OCI-LY1 (cell line): ENCODE data around the gene PRPF4.

Experiments used
- H2AFZ ChIP-seq: fragments of 200-600 bp; sonication (generic), shearing (Covaris generic); 2 replicates; pipeline ENCODE4 v1.6.0; 2014; ENCODE audit warnings: antibody characterized with exemption, mild to moderate bottlenecking, low read length
- H3F3A ChIP-seq: fragments of 200-600 bp; sonication (generic), shearing (Covaris generic); 2 replicates; pipeline ENCODE4 v1.6.0; 2014; ENCODE audit warnings: mild to moderate bottlenecking, antibody characterized with exemption, low read length, moderate library complexity; ENCODE audit not compliant: insufficient read depth
- H3K27ac ChIP-seq: fragments of 200-600 bp; sonication (generic); 2 replicates; pipeline ENCODE4 v1.5.1; 2014; ENCODE audit warnings: low read length, mixed run types, mild to moderate bottlenecking, low read depth; ENCODE audit not compliant: poor library complexity, severe bottlenecking
- H3K27me3 ChIP-seq: fragments of 200-600 bp; sonication (generic); 2 replicates; pipeline ENCODE4 v1.6.0; 2014; ENCODE audit warnings: antibody characterized with exemption, mild to moderate bottlenecking, low read length, moderate library complexity; ENCODE audit not compliant: insufficient read depth
- H3K36me3 ChIP-seq: fragments of 200-600 bp; sonication (generic); 2 replicates; pipeline ENCODE4 v1.6.1; 2014; ENCODE audit warnings: mild to moderate bottlenecking, antibody characterized with exemption, low read length, moderate library complexity, mixed read lengths; ENCODE audit not compliant: insufficient read depth
- H3K4me1 ChIP-seq: fragments of 200-600 bp; sonication (generic); 2 replicates; pipeline ENCODE4 v1.5.1; 2014; ENCODE audit warnings: mild to moderate bottlenecking, low read length, moderate library complexity; ENCODE audit not compliant: insufficient read depth, severe bottlenecking
- H3K4me2 ChIP-seq: fragments of 200-600 bp; sonication (generic), shearing (Covaris generic); 2 replicates; pipeline ENCODE4 v1.6.1; 2014; ENCODE audit warnings: low read length
- H3K4me3 ChIP-seq: fragments of 200-600 bp; sonication (generic); 2 replicates; pipeline ENCODE4 v1.5.1; 2014; ENCODE audit warnings: low read length, low read depth, mild to moderate bottlenecking, mixed read lengths; ENCODE audit not compliant: poor library complexity, severe bottlenecking
- H3K79me2 ChIP-seq: fragments of 200-600 bp; shearing (Covaris generic); 2 replicates; pipeline ENCODE4 v1.6.1; 2016; ENCODE audit warnings: mixed run types, low read length, mixed read lengths; ENCODE audit not compliant: insufficient read depth
- H3K9ac ChIP-seq: fragments of 200-600 bp; sonication (generic), shearing (Covaris generic); 2 replicates; pipeline ENCODE4 v1.6.1; 2014; ENCODE audit warnings: mild to moderate bottlenecking, low read length, mixed read lengths
- H3K9me2 ChIP-seq: fragments of 200-600 bp; sonication (generic), shearing (Covaris generic); 2 replicates; pipeline ENCODE4 v1.6.1; 2014; ENCODE audit warnings: low read depth, mild to moderate bottlenecking, low read length, mixed read lengths
- H3K9me3 ChIP-seq: fragments of 200-600 bp; shearing (Covaris generic); 2 replicates; pipeline ENCODE4 v1.6.1; 2014; ENCODE audit warnings: low read length, mixed read lengths
- H4K20me1 ChIP-seq: fragments of 200-600 bp; sonication (generic), shearing (Covaris generic); 2 replicates; pipeline ENCODE4 v1.6.0; 2016; ENCODE audit warnings: mild to moderate bottlenecking, low read length; ENCODE audit not compliant: insufficient read depth
- CTCF ChIP-seq: fragments of 200-600 bp; sonication (generic), shearing (Covaris generic); IDR thresholded peaks from 2 replicates; pipeline ENCODE4 v1.5.1; 2017; ENCODE audit warnings: mild to moderate bottlenecking, antibody characterized with exemption, low read length, moderate library complexity, mixed read lengths
- EZH2 ChIP-seq: fragments of 200-600 bp; sonication (generic), shearing (Covaris generic); IDR thresholded peaks from 2 replicates; pipeline ENCODE4 v1.8.0; 2017; ENCODE audit warnings: borderline replicate concordance, mixed run types, mild to moderate bottlenecking, antibody characterized with exemption, low read length, moderate library complexity, mixed read lengths

PRPF4 gene

GRCh38 chr9:113306566-113306965, 31.1 kb downstream of the PRPF4 start:
- Histone ChIP-seq H3K9me2 (no peaks in the 10 kb centered on the region), H3K4me3 (no peak overlapping the region), H3K27ac (no peak overlapping the region), H3K4me1 (peaks cover 7% of the 10 kb centered on the region), H3K9ac (no peak overlapping the region), H3K36me3 (no peaks in the 10 kb centered on the region), H4K20me1 (no peaks in the 10 kb centered on the region), H2AFZ (no peak overlapping the region), H3K9me3 (no peaks in the 10 kb centered on the region), H3F3A (no peaks in the 10 kb centered on the region), H3K79me2 (no peaks in the 10 kb centered on the region), H3K4me2 (no peak overlapping the region), H3K27me3 (no peaks in the 10 kb centered on the region)
- TF ChIP-seq CTCF (no peak), EZH2 (no peak)

GRCh38 chr9:113307396-113307975, 32.0 kb downstream of the PRPF4 start:
- Histone ChIP-seq H3F3A (no peaks in the 10 kb centered on the region), H3K9ac (no peak overlapping the region), H3K9me2 (no peaks in the 10 kb centered on the region), H3K9me3 (no peaks in the 10 kb centered on the region), H3K4me3 (no peak overlapping the region), H3K4me2 (no peak overlapping the region), H3K27me3 (no peaks in the 10 kb centered on the region), H3K79me2 (no peaks in the 10 kb centered on the region), H3K4me1 (peaks cover 7% of the 10 kb centered on the region), H3K36me3 (no peaks in the 10 kb centered on the region), H3K27ac (no peak overlapping the region), H2AFZ (no peak overlapping the region), H4K20me1 (no peaks in the 10 kb centered on the region)
- TF ChIP-seq CTCF = no peak
- no peak for TF ChIP-seq EZH2

- no peaks in the 10 kb centered on the region for H3K9me2 ChIP-seq
- H3K4me3 ChIP-seq = no peak overlapping the region
- H4K20me1 ChIP-seq = no peaks in the 10 kb centered on the region
- no peak overlapping the region for H3K9ac ChIP-seq
- H3K27ac ChIP-seq = no peak overlapping the region
- H3K36me3 ChIP-seq = no peaks in the 10 kb centered on the region
- H3F3A ChIP-seq = no peaks in the 10 kb centered on the region; the same call in 1 of the 2 replicates
- no peaks in the 10 kb centered on the region for H3K4me1 ChIP-seq
- H3K9me3 ChIP-seq = no peaks in the 10 kb centered on the region
- H3K27me3 ChIP-seq = no peaks in the 10 kb centered on the region
- H2AFZ ChIP-seq = no peak overlapping the region
- no peak overlapping the region for H3K4me2 ChIP-seq
- TF ChIP-seq CTCF = peak; percentile 79
- no peak for TF ChIP-seq EZH2
- no peaks in the 10 kb centered on the region for H3K79me2 ChIP-seq
These were observed 33.9 kb downstream of the PRPF4 start for GRCh38 chr9:113309204-113309813.
